ENCODE measurements around the gene HDAC3.

Gene HDAC3

GRCh38 chr5:141649972-141650371 is 13.3 kb upstream of the HDAC3 start:
- TF ChIP-seq GATA3 (IDR thresholded peaks at IDR 0.05; ENCODE audit: low read depth, low read length): no peak

GRCh38 chr5:141649056-141649688 is 12.5 kb upstream of the HDAC3 start:
- TF ChIP-seq GATA2 (IDR thresholded peaks at IDR 0.05; ENCODE audit: low read depth, low read length) (no peak), GATA3 (IDR thresholded peaks at IDR 0.05; ENCODE audit: low read depth, low read length) (no peak)

- TF ChIP-seq GATA3 (IDR thresholded peaks at IDR 0.05; ENCODE audit: low read depth, low read length) (no peak), GATA2 (IDR thresholded peaks at IDR 0.05; ENCODE audit: low read depth, low read length) (no peak)
These were observed 11.2 kb upstream of the HDAC3 start for GRCh38 chr5:141647851-141648250.

GRCh38 chr5:141647242-141647641 is 10.6 kb upstream of the HDAC3 start:
- TF ChIP-seq GATA3 (IDR thresholded peaks at IDR 0.05; ENCODE audit: low read depth, low read length) (no peak), GATA2 (IDR thresholded peaks at IDR 0.05; ENCODE audit: low read depth, low read length) (no peak)

- no peak for TF ChIP-seq GATA2 (IDR thresholded peaks at IDR 0.05; ENCODE audit: low read depth, low read length)
- TF ChIP-seq GATA3 (IDR thresholded peaks at IDR 0.05; ENCODE audit: low read depth, low read length): no peak
These were observed 9.4 kb upstream of the HDAC3 start for GRCh38 chr5:141646026-141646425.

- TF ChIP-seq GATA2 (IDR thresholded peaks at IDR 0.05; ENCODE audit: low read depth, low read length) (no peak), GATA3 (IDR thresholded peaks at IDR 0.05; ENCODE audit: low read depth, low read length) (no peak)
These were observed 5.1 kb upstream of the HDAC3 start for GRCh38 chr5:141641634-141642267.

- no peak for TF ChIP-seq GATA3 (IDR thresholded peaks at IDR 0.05; ENCODE audit: low read depth, low read length)
- no peak for TF ChIP-seq GATA2 (IDR thresholded peaks at IDR 0.05; ENCODE audit: low read depth, low read length)
These were observed 4.0 kb upstream of the HDAC3 start for GRCh38 chr5:141640698-141641097.

- TF ChIP-seq GATA3 (IDR thresholded peaks at IDR 0.05; ENCODE audit: low read depth, low read length) (no peak), GATA2 (IDR thresholded peaks at IDR 0.05; ENCODE audit: low read depth, low read length) (no peak)
These were observed 3.4 kb upstream of the HDAC3 start for GRCh38 chr5:141640051-141640415.

GRCh38 chr5:141639357-141640050 is 2.9 kb upstream of the HDAC3 start:
- TF ChIP-seq GATA2 (IDR thresholded peaks at IDR 0.05; ENCODE audit: low read depth, low read length): no peak
- TF ChIP-seq GATA3 (IDR thresholded peaks at IDR 0.05; ENCODE audit: low read depth, low read length): no peak

- TF ChIP-seq GATA2 (IDR thresholded peaks at IDR 0.05; ENCODE audit: low read depth, low read length) (no peak), GATA3 (IDR thresholded peaks at IDR 0.05; ENCODE audit: low read depth, low read length) (no peak)
These were observed 2.1 kb upstream of the HDAC3 start for GRCh38 chr5:141638771-141639170.

GRCh38 chr5:141637767-141638419 is 1.2 kb upstream of the HDAC3 start:
- TF ChIP-seq GATA2 (IDR thresholded peaks at IDR 0.05; ENCODE audit: low read depth, low read length) (no peak), GATA3 (IDR thresholded peaks at IDR 0.05; ENCODE audit: low read depth, low read length) (no peak)

GRCh38 chr5:141637123-141637766 is 596 bp upstream of the HDAC3 start:
- TF ChIP-seq GATA3 (IDR thresholded peaks at IDR 0.05; ENCODE audit: low read depth, low read length) (no peak), GATA2 (IDR thresholded peaks at IDR 0.05; ENCODE audit: low read depth, low read length) (no peak)

GRCh38 chr5:141636106-141636412 is 590 bp downstream of the HDAC3 start:
- TF ChIP-seq GATA3 (IDR thresholded peaks at IDR 0.05; ENCODE audit: low read depth, low read length) (no peak), GATA2 (IDR thresholded peaks at IDR 0.05; ENCODE audit: low read depth, low read length) (no peak)

- TF ChIP-seq GATA2 (IDR thresholded peaks at IDR 0.05; ENCODE audit: low read depth, low read length) (no peak), GATA3 (IDR thresholded peaks at IDR 0.05; ENCODE audit: low read depth, low read length) (no peak)
These were observed 1.0 kb downstream of the HDAC3 start for GRCh38 chr5:141635646-141636045.

All from SH-SY5Y (cell line).